ENCODE measurements around the gene GOSR1.
"Not testable (repeated sequence)": the region's sequence is repeated elsewhere in the genome, so short reads cannot be mapped to it uniquely, and the experiment has no call there.

Gene GOSR1
- 23.6 to 48.2 (median 41.1) reads per million in 4 donors for total RNA-seq

- peak; percentile 80 to 94 (median 87) for DNase-seq
Measured at GRCh38 chr17:30477083-30477773, at the start of gene GOSR1. GOSR1 (plus strand) TSS chr17:30477408; CDS start chr17:30477434, 26 bp downstream.

GRCh38 chr17:30427611-30428010, 49.6 kb upstream of the GOSR1 start:
- DNase-seq, result no peak

GRCh38 chr17:30429155-30429554, 48.1 kb upstream of the GOSR1 start:
- no peak for DNase-seq

- no peak for DNase-seq
Measured at GRCh38 chr17:30433514-30433913, 43.7 kb upstream of the GOSR1 start.

GRCh38 chr17:30436729-30437128, 40.5 kb upstream of the GOSR1 start:
- no peak for DNase-seq

GRCh38 chr17:30443721-30444120, 33.5 kb upstream of the GOSR1 start:
- DNase-seq, result no peak

- DNase-seq, result not testable (repeated sequence)
Measured at GRCh38 chr17:30446640-30447039, 30.6 kb upstream of the GOSR1 start.

- no peak for DNase-seq
Measured at GRCh38 chr17:30449480-30449879, 27.7 kb upstream of the GOSR1 start.

GRCh38 chr17:30450125-30451027, 26.8 kb upstream of the GOSR1 start:
- no peak for DNase-seq

GRCh38 chr17:30454635-30455034, 22.6 kb upstream of the GOSR1 start:
- DNase-seq, result no peak

- DNase-seq, result no peak
Measured at GRCh38 chr17:30458371-30458770, 18.8 kb upstream of the GOSR1 start.

- not testable (repeated sequence) for DNase-seq
Measured at GRCh38 chr17:30458797-30459413, 18.3 kb upstream of the GOSR1 start.

GRCh38 chr17:30468465-30468864, 8.7 kb upstream of the GOSR1 start:
- no peak for DNase-seq

GRCh38 chr17:30472238-30472890, 4.8 kb upstream of the GOSR1 start:
- DNase-seq, result no peak

- no peak for DNase-seq
Measured at GRCh38 chr17:30475206-30475605, 2.0 kb upstream of the GOSR1 start.

GRCh38 chr17:30476726-30477082, 504 bp upstream of the GOSR1 start:
- DNase-seq, result peak in 1 of 5 donors; percentile 4

GRCh38 chr17:30477774-30478115, 537 bp downstream of the GOSR1 start:
- DNase-seq, result peak in 2 of 5 donors; percentile 16 to 33

- no peak for DNase-seq
Measured at GRCh38 chr17:30482555-30482954, 5.3 kb downstream of the GOSR1 start.

GRCh38 chr17:30483159-30483558, 6.0 kb downstream of the GOSR1 start:
- no peak for DNase-seq

GRCh38 chr17:30493780-30494179, 16.6 kb downstream of the GOSR1 start:
- DNase-seq, result no peak

GRCh38 chr17:30495586-30495985, 18.4 kb downstream of the GOSR1 start:
- DNase-seq, result no peak

GRCh38 chr17:30503558-30503957, 26.4 kb downstream of the GOSR1 start:
- no peak for DNase-seq

- DNase-seq, result no peak
Measured at GRCh38 chr17:30505868-30506417, 28.7 kb downstream of the GOSR1 start.
